Thymus (tissue), 11 donors: ENCODE measurements around the gene POLD3. TPM values are rescaled to one million over a fixed set of nuclear protein-coding genes. Genes with fewer than 3 reads are reported as not detected.
A peak's percentile ranks its signal among the peaks of the same experiment; 100 is the strongest.
"Not testable (repeated sequence)": the region's sequence is repeated elsewhere in the genome, so short reads cannot be mapped to it uniquely, and the experiment has no call there.

Experiments used
- DNase-seq, 9 donors: peaks; one replicate each; pipeline ENCODE4 v3.0.0-alpha.2; 2013; ENCODE audit warnings: low spot score in 9 of 9, low read depth in 6 of 9, missing footprints in 1 of 9
- H3K27ac ChIP-seq, 2 donors: one replicate each; pipeline ENCODE4 v1.5.1; 2013; ENCODE audit warnings: control low read depth in 1 of 2, low read depth in 1 of 2, low read length in 1 of 2, mild to moderate bottlenecking in 1 of 2, moderate library complexity in 1 of 2
- H3K27me3 ChIP-seq, 2 donors: one replicate each; pipeline ENCODE4 v1.5.1; 2013; ENCODE audit warnings: low read length in 1 of 2; ENCODE audit not compliant: control insufficient read depth in 2 of 2, insufficient read depth in 1 of 2
- H3K36me3 ChIP-seq, 2 donors: one replicate each; pipeline ENCODE4 v1.5.1; 2013; ENCODE audit warnings: low read length in 1 of 2, mild to moderate bottlenecking in 1 of 2, moderate library complexity in 1 of 2; ENCODE audit not compliant: control insufficient read depth in 2 of 2, insufficient read depth in 2 of 2
- H3K4me1 ChIP-seq, 2 donors: one replicate each; pipeline ENCODE4 v1.5.1; 2013; ENCODE audit warnings: low read length in 2 of 2; ENCODE audit not compliant: control insufficient read depth in 2 of 2, insufficient read depth in 2 of 2
- H3K4me3 ChIP-seq, 2 donors: one replicate each; pipeline ENCODE4 v1.5.1; 2013; ENCODE audit warnings: low read length in 2 of 2, control low read depth in 1 of 2, mild to moderate bottlenecking in 1 of 2
- H3K9me3 ChIP-seq, 2 donors: one replicate each; pipeline ENCODE4 v1.5.1; 2013; ENCODE audit warnings: low read length in 1 of 2, mild to moderate bottlenecking in 1 of 2; ENCODE audit not compliant: control insufficient read depth in 2 of 2, insufficient read depth in 1 of 2
- WGBS: extraction: QIAGEN DNeasy Blood & Tissue Kit; methylation state at CpG from one replicate; pipeline ENCODE4 v1.1.7; 2013; 5-methylcytosine and 5-hydroxymethylcytosine counted together
- polyA plus RNA-seq: library from polyadenylated mRNA; stranded (reverse); fragments of 200-250 nt; gene quantifications from one replicate; pipeline ENCODE4 v1.2.3, GENCODE V29; 2013
- total RNA-seq: library from RNA; stranded (reverse); fragments of 120-200 nt; gene quantifications from one replicate; pipeline ENCODE4 v1.2.4, GENCODE V29; 2013
- donor health status: healthy.

POLD3 gene
- total and polyA plus RNA-seq, 2 donors: 7.5 to 12.3 TPM

DNA sequence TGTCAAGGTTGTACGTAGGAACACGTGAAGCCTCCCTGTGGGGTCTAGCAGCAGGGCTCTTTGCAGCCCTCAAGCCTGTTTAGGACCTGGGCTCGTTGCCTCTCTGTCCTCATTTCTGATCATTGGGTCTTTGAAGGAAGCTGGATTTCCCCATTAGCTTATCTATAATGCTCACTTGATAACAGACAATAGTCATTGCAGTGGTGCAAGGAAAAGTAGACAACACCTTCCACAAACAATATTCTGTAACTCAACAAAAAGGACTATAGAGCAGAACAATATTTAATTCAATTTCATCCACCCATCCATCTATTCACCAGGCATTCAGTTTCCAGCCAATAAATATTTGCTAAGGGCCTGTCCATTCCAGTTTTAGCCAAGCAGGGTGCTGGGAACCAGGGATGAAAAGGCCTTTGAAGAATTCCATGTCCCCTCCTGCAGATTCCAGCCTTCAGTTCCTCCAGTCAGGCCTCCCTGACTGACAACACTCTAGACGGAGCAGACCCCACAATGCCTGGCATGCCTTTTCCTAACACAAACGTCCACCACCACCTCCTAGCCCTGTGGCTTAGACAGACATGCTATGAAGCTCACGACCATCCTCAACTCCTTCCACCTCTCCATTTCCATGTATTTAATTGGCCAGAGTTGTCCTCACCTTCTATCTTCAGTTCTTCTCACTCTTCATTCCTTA, 12.7 kb upstream of the POLD3 start:
- DNase-seq: no peak
- Histone ChIP-seq H3K36me3 (no peaks in the 10 kb centered on the region), H3K9me3 (no peaks in the 10 kb centered on the region), H3K27ac (no peak overlapping the region), H3K4me1 (no peaks in the 10 kb centered on the region), H3K4me3 (no peak overlapping the region), H3K27me3 (no peaks in the 10 kb centered on the region)
- WGBS: 93% methylated on average over 6 of the region's 6 CpGs

GRCh38 chr11:74581954-74582547, 10.3 kb upstream of the POLD3 start:
- H3K27ac ChIP-seq: no peak overlapping the region
- H3K27me3 ChIP-seq: no peaks in the 10 kb centered on the region
- H3K36me3 ChIP-seq: no peaks in the 10 kb centered on the region
- WGBS: 96% methylated on average over 4 of the region's 4 CpGs
- DNase-seq: no peak
- no peaks in the 10 kb centered on the region for H3K9me3 ChIP-seq
- no peak overlapping the region for H3K4me3 ChIP-seq
- H3K4me1 ChIP-seq: no peaks in the 10 kb centered on the region

- H3K4me3 ChIP-seq: no peak overlapping the region
These were observed 9.3 kb upstream of the POLD3 start for GRCh38 chr11:74583024-74583624.

DNA sequence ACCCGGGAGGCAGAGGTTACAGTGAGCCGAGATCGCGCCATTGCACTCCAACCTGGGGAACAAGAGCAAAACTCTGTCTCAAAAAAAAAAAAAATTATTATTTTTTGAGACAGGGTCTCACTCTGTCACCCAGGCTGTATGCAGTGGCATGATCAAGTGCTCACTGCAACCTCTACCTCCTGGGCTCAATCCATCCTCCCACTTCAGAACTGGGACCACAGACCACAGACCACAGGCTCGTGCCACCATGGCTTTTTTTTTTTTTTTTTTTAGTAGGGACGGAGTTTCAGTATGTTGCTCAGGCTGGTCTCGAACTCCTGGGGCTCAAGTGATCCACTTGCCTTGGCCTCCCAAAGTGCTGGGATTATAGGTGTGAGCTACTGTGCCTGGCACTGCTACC, 1.9 kb upstream of the POLD3 start:
- H3K9me3 ChIP-seq, H3K36me3 ChIP-seq, H3K4me3 ChIP-seq, H3K27ac ChIP-seq, DNase-seq, H3K27me3 ChIP-seq, H3K4me1 ChIP-seq: not testable (repeated sequence)
- WGBS: 71% methylated on average over 7 of the region's 7 CpGs

More at GRCh38 chr11:74583024-74583624, 9.3 kb upstream of the POLD3 start:
- Histone ChIP-seq H3K9me3 (no peaks in the 10 kb centered on the region), H3K27me3 (no peaks in the 10 kb centered on the region), H3K27ac (no peak overlapping the region), H3K36me3 (no peaks in the 10 kb centered on the region), H3K4me1 (no peaks in the 10 kb centered on the region)
- no peak for DNase-seq
- 80% methylated on average over 3 of the region's 3 CpGs for WGBS

- Histone ChIP-seq H3K27me3 (no peaks in the 10 kb centered on the region), H3K9me3 (peaks cover 0 to 3% of the 10 kb centered on the region in 2 donors), H3K4me1 (peaks cover 9% of the 10 kb centered on the region in 2 donors), H3K27ac (no peak overlapping the region), H3K36me3 (peaks cover 0 to 8% of the 10 kb centered on the region in 2 donors), H3K4me3 (peak overlapping the region; percentile 72 to 98)
- WGBS: 35% methylated on average over 7 of the region's 7 CpGs
- DNase-seq: no peak
These were observed 330 bp upstream of the POLD3 start for GRCh38 chr11:74592063-74592440.

GRCh38 chr11:74593463-74593862, 1.1 kb downstream of the POLD3 start:
- Histone ChIP-seq H3K27ac (no peak overlapping the region), H3K4me3 (peak overlapping the region; percentile 72 to 98), H3K9me3 (peaks cover 0 to 3% of the 10 kb centered on the region in 2 donors), H3K36me3 (peaks cover 4 to 17% of the 10 kb centered on the region in 2 donors), H3K4me1 (peaks cover 9% of the 10 kb centered on the region in 2 donors), H3K27me3 (no peaks in the 10 kb centered on the region)
- peak in 3 of 9 donors; percentile 6 to 37 (median 14) for DNase-seq
- 2% methylated on average over 1 of the region's 1 CpG for WGBS

- Histone ChIP-seq H3K27ac (no peak overlapping the region), H3K4me1 (no peaks in the 10 kb centered on the region)
These were observed 10.5 kb downstream of the POLD3 start for GRCh38 chr11:74602637-74603556.

GRCh38 chr11:74603845-74604244, 11.5 kb downstream of the POLD3 start:
- no peak overlapping the region for H3K27ac ChIP-seq
- 96% methylated on average over 1 of the region's 1 CpG for WGBS

More at GRCh38 chr11:74602637-74603556, 10.5 kb downstream of the POLD3 start:
- Histone ChIP-seq H3K9me3 (no peaks in the 10 kb centered on the region), H3K27me3 (no peaks in the 10 kb centered on the region), H3K36me3 (peaks cover 4 to 51% of the 10 kb centered on the region in 2 donors), H3K4me3 (no peak overlapping the region)
- DNase-seq: no peak
- 99% methylated on average over 4 of the region's 4 CpGs for WGBS

More at GRCh38 chr11:74603845-74604244, 11.5 kb downstream of the POLD3 start:
- no peak for DNase-seq
- no peaks in the 10 kb centered on the region for H3K4me1 ChIP-seq
- no peak overlapping the region for H3K4me3 ChIP-seq
- peaks cover 4 to 43% of the 10 kb centered on the region in 2 donors for H3K36me3 ChIP-seq
- no peaks in the 10 kb centered on the region for H3K9me3 ChIP-seq
- H3K27me3 ChIP-seq: no peaks in the 10 kb centered on the region
